GM18502 (cell line): ENCODE results near the gene HIP1R.
"Not testable (repeated sequence)": the region's sequence is repeated elsewhere in the genome, so short reads cannot be mapped to it uniquely, and the experiment has no call there.

ENCODE experiments used
- ATAC-seq: cut with Tn5 transposase; IDR thresholded peaks from one replicate; pipeline ENCODE4 v1.9.1; 2021; ENCODE audit warnings: mild to moderate bottlenecking; ENCODE audit not compliant: unreplicated experiment, poor library complexity

The HIP1R gene

DNA sequence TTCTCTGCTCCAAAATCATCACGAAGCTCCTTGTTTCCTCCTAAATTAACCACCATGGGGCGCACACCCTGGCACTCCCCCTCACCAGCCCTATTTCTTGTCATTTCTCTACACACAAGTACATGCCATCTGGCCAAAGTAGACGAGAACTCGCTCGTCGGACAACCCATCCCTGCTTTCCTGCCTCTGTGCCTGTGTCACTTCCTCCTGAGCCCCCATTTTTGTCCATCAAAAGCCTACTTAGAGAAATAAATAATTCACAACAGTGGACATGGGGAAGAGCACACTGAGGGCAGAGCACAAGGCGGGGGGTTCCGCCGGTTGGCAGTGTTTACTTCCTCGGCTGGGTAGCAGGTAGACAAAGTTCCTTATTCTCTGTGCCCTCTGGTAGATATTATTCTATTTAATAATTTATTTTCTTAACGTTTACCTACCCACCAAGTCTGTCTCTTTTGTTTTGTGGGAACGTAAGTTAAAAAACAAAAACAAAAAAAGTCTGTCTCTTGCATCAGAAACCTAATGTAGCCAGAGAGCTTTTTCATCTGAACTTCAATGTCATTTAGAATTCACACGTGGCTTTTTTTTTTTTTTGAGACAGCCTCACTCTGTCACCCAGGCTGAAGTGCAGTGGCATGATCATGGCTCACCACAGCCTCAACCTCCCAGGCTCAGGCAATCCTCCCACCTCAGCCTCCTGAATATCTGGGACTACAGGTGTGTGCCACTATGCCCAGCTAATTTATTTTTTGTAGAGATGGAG lies 54.7 kb downstream of the HIP1R start:
- no peak for ATAC-seq

DNA sequence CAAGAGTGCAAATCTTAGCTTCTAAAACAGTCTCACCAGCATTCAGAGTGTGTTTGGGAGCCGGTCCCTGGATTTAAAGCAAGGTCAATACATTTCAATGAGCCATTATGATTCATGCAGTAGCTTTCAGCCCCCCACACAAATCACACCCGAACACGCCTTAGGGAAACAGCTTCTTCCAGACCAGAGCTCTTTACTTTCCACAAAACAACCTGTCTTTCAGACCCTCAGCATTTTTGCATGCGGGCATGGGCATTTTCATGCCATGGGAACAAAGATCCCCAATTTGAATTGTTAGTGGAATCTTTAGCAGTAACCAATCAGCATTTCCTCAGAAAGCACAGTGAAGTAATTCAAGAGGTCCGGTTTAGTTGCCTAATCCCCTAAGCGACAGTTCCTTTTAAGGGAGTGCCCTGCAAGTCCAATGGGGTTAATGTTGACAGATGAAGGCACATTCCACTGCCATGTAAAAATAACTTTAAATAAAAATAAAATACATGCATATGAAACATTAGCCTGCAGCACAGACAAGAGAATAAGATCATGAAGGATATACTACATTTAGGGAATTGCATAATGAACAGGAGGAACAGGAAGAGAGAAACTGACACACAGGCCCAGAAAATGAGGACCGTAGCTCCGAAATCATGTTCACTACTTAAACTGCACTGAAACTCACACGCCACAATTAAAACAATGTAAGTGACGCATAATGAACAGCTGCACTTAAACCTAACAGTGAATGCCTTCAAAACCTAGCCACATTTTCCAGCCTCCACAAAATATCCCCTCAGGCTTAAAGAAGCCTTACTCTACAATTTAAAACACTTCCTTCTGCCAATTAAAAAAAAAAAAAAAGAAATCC lies 56.6 kb downstream of the HIP1R start:
- no peak for ATAC-seq

- ATAC-seq: not testable (repeated sequence)
These were observed 57.5 kb downstream of the HIP1R start for GRCh38 chr12:122892724-122893123.

DNA sequence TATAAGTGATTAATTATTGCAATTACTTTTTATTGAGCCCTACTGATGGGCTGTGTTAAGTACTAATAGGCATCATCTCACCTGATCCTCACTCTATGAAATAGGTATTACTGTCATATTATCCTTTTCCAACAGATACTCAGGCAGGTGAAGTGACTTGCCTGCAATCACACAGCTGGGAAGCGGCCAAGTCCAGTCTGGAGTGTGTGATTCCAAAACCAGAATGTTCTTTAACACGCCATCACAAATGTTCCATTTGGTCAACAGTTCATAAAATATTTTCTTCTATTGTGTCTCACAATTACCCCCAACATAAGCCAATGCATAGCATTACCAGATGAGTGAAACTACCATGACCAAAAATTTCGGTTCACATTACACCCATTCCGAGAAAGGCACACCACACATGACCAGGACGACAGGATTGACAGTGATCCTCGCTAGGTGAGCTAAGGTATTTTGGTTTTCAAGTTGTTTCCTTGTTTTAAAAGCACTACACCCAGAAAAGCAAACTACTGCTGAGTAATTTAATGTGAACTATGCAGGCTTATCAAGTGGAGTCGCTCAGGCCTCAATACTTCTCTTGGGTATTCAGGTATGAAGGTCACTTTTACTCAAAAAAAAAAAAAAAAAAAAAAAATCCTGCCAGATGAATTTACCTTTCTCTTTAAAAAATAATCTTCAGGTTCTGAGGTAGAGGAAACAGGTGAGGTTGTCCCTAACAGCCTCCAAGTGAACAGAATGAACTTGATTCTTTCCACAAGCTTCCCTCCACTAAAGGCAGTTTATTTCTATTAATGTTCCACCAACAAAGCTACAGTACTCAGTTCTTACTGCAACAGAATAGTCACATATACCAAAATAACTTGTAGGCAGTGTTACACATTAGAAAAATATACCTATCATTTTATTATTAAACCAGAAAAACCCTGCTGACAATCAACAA lies 58.2 kb downstream of the HIP1R start:
- no peak for ATAC-seq

- ATAC-seq: no peak
These were observed 59.2 kb downstream of the HIP1R start for GRCh38 chr12:122894193-122895121.

DNA sequence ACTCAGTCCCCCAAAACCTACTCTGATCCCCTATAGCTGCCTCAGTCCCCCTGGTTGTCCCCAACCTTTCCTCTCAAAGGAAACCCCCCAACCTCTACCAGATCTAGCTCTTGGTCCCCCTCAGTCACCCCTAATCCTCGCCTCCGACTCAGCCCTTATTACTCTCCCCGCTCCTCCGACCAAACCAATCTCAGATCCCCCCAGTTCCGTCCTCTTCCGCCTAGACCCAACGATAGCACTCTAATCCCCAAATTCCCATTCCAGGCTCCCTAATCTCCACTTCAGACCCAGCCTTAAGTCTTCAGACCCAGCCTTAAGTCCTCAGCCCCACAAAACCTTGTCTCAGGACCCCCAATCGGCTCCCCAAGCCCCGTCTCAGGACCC lies 60.1 kb downstream of the HIP1R start:
- ATAC-seq: no peak

- ATAC-seq: peak; percentile 68
These were observed 60.7 kb downstream of the HIP1R start, which contains the start of gene VPS37B for GRCh38 chr12:122895704-122896636. TSS of gene VPS37B (minus strand) at chr12:122896124. CDS start at chr12:122896062, 62 bp downstream.

- ATAC-seq: no peak
These were observed 61.4 kb downstream of the HIP1R start for GRCh38 chr12:122896662-122897061.

DNA sequence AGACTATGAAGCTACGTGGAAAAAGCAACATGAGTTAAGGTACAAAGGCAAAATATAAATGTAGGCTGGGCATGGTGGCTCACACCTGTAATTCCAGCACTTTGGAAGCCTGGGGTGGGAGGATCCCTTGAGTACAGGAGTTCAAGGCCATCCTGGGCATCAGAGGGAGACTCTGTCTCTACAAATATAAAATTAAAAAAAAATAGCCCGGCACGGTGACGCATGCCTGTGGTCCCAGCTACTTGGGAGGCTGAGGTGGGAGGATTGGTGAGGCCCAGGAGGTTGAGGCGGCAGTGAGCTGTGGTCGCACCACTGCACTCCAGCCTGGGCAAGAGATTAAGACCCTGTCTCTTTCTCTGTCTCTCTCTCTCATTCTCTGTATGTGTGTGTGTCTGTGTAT lies 64.6 kb downstream of the HIP1R start:
- no peak for ATAC-seq

DNA sequence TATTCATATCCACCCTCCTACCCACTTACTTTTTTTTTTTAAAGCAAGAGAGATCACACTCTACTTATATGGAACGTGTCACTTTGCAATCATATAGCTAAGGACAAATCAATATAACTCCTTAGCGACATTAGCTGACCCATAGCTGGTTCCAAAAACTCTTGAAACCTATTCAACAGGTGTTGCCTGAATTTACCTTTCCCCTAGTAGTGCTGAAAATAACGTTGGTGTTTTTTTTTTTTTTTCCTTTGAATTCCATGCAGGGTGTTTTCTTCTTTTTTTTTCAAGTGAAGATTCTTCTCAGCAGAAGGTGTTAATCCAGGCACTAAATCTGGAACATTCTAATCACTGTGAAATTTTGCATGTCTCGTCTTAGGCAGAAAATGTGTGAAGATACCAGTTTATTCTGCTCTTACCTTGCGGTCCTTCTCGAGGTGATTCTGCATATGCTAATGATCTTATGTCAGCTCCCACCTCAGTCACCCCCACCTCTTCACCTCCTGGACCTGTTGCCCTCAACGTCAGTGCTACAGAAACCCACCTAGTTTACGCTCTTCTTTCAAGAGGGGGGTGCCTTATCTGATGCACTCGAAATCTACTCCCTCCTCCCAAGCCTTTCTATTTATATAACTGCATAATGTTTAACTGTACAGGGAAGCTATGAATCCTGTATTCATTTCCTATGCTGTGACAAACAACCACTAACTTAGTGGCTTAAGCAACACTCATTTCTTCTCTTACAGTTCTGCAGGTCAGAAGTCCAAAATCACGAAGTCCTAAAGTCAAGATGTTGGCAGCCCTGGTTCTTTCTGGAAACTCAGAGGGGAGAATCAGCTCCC lies 67.8 kb downstream of the HIP1R start:
- no peak for ATAC-seq

- no peak for ATAC-seq
These were observed 68.4 kb downstream of the HIP1R start for GRCh38 chr12:122903693-122904034.

DNA sequence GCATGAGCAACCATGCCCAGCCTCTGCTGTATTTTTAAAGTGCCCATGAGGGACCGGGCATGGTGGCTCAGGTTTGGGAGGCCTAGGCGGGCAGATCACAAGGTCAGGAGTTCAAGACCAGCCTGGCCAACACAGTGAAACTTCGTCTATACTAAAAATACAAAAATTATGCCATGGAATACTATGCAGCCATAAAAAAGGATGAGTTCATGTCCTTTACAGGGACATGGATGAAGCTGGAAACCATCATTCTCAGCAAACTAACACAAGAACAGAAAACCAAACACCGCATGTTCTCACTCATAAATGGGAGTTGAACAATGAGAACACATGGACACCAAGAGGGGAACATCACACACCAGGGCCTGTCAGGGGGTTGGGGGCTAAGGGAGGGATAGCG lies 70.0 kb downstream of the HIP1R start:
- not testable (repeated sequence) for ATAC-seq

DNA sequence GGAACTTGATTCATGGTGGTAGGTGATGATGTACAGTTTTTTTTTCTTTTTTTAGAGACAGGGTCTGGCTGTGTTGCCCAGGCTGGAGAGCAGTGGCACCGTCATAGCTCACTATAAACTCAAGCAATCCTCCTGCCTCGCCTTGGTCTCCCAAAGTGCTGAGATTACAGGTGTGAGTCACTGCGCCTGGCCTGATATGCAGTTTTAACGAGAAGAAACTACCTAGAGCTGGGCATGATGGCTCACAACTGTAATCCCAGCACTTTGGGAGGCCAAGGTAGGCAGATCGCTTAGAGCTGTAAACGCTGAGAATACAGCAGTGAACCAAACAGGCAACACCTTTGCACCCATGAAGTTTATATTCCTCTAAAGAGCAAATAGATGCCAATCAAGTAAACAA lies 73.7 kb downstream of the HIP1R start:
- ATAC-seq: no peak

- no peak for ATAC-seq
These were observed 74.4 kb downstream of the HIP1R start for GRCh38 chr12:122909442-122910288.
